Duodenal mucosa (tissue), 2 donors: ENCODE measurements around the gene HGD.

ENCODE experiments used
- H3K27ac ChIP-seq: one replicate; pipeline ENCODE4 v1.7.0; 2013; ENCODE audit warnings: low read depth, low read length
- H3K27me3 ChIP-seq, 2 donors: one replicate each; pipeline ENCODE4 v1.7.0; 2013; ENCODE audit warnings: low read length in 2 of 2, control low read depth in 1 of 2; ENCODE audit not compliant: insufficient read depth in 2 of 2, control insufficient read depth in 1 of 2
- H3K36me3 ChIP-seq, 2 donors: one replicate each; pipeline ENCODE4 v1.7.0; 2013; ENCODE audit warnings: low read length in 2 of 2, control low read depth in 1 of 2; ENCODE audit not compliant: insufficient read depth in 2 of 2, control insufficient read depth in 1 of 2
- H3K4me1 ChIP-seq, 2 donors: one replicate each; pipeline ENCODE4 v1.7.0; 2013; ENCODE audit warnings: low read length in 2 of 2, control low read depth in 1 of 2; ENCODE audit not compliant: insufficient read depth in 2 of 2, control insufficient read depth in 1 of 2
- H3K4me3 ChIP-seq, 2 donors: one replicate each; pipeline ENCODE4 v1.7.0; 2013; ENCODE audit warnings: low read length in 2 of 2, low read depth in 1 of 2
- H3K9ac ChIP-seq, 2 donors: one replicate each; pipeline ENCODE4 v1.7.0; 2013; ENCODE audit warnings: low read length in 2 of 2, low read depth in 1 of 2
- H3K9me3 ChIP-seq, 2 donors: one replicate each; pipeline ENCODE4 v1.7.0; 2013; ENCODE audit warnings: low read length in 2 of 2, control low read depth in 1 of 2; ENCODE audit not compliant: control insufficient read depth in 1 of 2

The HGD gene

DNA sequence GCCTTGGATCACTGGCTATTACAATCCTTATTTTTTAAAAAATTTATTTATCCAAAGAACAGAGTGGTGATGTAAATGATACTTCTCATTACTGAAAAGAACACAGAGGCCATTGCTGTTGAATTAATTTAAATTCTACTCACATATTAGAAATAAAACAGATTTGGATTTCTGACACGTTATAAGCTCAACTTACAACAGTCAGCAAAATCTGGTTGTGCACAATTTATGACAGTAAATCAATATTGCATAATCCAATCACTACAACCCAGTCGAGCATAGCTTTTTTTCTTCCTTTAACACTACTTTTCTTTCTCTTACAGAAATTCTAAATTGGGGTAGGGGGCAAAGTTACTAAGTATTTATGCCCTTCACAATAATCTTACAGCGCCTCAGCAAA is 17.3 kb upstream of the HGD start:
- no peak overlapping the region for H3K9ac ChIP-seq
- no peaks in the 10 kb centered on the region for H3K9me3 ChIP-seq
- H3K4me3 ChIP-seq: no peak overlapping the region
- no peak overlapping the region for H3K27ac ChIP-seq
- H3K36me3 ChIP-seq: peaks cover 3 to 13% of the 10 kb centered on the region in 2 donors
- no peaks in the 10 kb centered on the region for H3K27me3 ChIP-seq
- no peaks in the 10 kb centered on the region for H3K4me1 ChIP-seq

GRCh38 chr3:120693439-120694171 is 11.6 kb upstream of the HGD start:
- Histone ChIP-seq H3K4me1 (peaks cover 0 to 8% of the 10 kb centered on the region in 2 donors), H3K27me3 (no peaks in the 10 kb centered on the region), H3K9me3 (no peaks in the 10 kb centered on the region), H3K4me3 (no peak overlapping the region), H3K9ac (no peak overlapping the region), H3K27ac (no peak overlapping the region), H3K36me3 (peaks cover 0 to 19% of the 10 kb centered on the region in 2 donors)

- Histone ChIP-seq H3K9ac (no peak overlapping the region), H3K27ac (no peak overlapping the region), H3K4me3 (no peak overlapping the region), H3K9me3 (no peaks in the 10 kb centered on the region), H3K4me1 (peaks cover 0 to 8% of the 10 kb centered on the region in 2 donors), H3K27me3 (no peaks in the 10 kb centered on the region), H3K36me3 (peaks cover 0 to 8% of the 10 kb centered on the region in 2 donors)
Observed at GRCh38 chr3:120689395-120689794, 7.4 kb upstream of the HGD start.

DNA sequence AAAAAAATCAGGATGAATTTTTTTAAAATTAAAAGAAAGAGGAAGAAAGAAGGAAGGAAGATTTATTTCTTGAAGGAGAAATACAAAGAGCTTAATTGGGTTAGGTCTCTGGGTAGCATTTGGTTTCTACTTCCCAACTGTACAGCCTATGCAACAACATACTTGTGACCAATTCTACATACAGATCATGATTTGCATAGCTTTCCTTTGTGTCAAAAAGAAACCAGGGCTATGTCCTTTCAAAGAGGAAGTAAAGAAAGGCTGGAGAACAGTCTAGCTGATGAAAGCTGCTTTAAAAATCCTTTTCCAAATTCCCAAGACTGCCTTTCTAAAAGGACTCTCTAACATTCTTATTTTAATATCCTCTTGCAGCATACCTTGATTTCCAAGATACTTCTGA is 6.1 kb upstream of the HGD start:
- Histone ChIP-seq H3K27ac (no peak overlapping the region), H3K4me1 (peaks cover 0 to 11% of the 10 kb centered on the region in 2 donors), H3K36me3 (peaks cover 0 to 8% of the 10 kb centered on the region in 2 donors), H3K9me3 (no peaks in the 10 kb centered on the region), H3K9ac (no peak overlapping the region), H3K4me3 (no peak overlapping the region), H3K27me3 (no peaks in the 10 kb centered on the region)

DNA sequence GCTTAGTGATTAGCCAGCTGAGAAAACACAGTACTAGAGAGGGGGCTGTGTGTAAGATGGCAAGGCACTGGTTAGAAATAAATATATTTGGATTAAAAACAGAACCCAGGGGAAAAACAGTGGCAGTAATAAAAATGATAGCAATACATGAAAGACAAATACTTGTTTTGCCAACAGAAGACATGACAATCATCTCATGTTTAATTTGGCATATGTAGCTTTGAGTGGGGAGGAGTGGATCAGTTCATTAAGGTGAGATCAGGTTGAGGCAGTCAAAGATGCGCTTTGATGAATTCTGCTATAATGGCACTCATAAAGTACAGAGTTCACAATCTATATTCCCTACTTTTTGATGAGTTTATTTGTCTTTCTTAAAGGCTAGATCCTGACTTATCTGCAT is 3.4 kb upstream of the HGD start:
- Histone ChIP-seq H3K27ac (no peak overlapping the region), H3K4me1 (peaks cover 6 to 31% of the 10 kb centered on the region in 2 donors), H3K36me3 (peaks cover 0 to 8% of the 10 kb centered on the region in 2 donors), H3K9ac (no peak overlapping the region), H3K27me3 (no peaks in the 10 kb centered on the region), H3K9me3 (no peaks in the 10 kb centered on the region), H3K4me3 (no peak overlapping the region)

DNA sequence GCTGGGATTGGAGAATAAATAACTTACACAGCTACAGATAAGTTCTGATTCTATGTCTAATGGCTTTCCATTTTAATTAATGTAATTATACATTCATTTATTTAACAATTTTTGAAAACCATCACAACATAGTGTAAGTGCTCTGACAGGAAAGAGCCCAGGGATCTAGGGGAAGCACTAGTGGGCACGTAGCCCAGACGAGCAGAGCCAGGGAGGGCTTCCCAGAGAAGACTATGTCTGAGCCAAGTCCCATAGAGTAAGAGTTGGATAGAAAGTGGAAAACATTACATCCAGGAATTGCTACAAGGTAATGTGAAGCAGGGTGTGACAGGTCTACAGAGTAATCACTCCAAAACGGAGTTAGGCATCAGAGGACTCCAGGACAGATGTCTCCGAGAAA is 2.9 kb upstream of the HGD start:
- Histone ChIP-seq H3K36me3 (peaks cover 0 to 8% of the 10 kb centered on the region in 2 donors), H3K4me3 (no peak overlapping the region), H3K27me3 (no peaks in the 10 kb centered on the region), H3K9me3 (no peaks in the 10 kb centered on the region), H3K9ac (no peak overlapping the region), H3K4me1 (peaks cover 6 to 33% of the 10 kb centered on the region in 2 donors), H3K27ac (no peak overlapping the region)

- Histone ChIP-seq H3K4me3 (no peak overlapping the region), H3K9me3 (no peaks in the 10 kb centered on the region), H3K36me3 (no peaks in the 10 kb centered on the region), H3K27me3 (no peaks in the 10 kb centered on the region), H3K27ac (no peak overlapping the region), H3K9ac (no peak overlapping the region), H3K4me1 (peaks cover 11 to 43% of the 10 kb centered on the region in 2 donors)
Observed at GRCh38 chr3:120683671-120684301, 1.7 kb upstream of the HGD start.

DNA sequence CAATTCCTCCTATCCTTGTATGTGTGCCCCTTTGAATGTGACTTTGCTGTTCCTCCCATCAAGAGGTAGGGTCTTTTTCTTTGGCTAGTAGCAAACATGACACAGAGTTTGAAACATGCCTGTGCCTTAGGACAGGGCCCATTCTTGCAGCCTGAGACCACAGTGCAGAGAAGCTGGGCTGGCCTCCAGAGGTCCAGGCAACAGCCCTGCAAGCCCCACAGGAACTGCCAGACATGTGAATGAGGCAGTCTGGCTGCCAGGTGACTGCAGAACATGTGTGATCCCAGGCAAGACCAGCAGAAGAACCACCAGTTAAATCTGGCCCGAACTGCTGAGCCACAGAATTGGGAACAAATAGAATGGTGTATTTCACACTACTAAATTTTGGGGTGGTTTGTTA is 1.2 kb upstream of the HGD start:
- Histone ChIP-seq H3K4me1 (peaks cover 15 to 48% of the 10 kb centered on the region in 2 donors), H3K27ac (no peak overlapping the region), H3K27me3 (no peaks in the 10 kb centered on the region), H3K36me3 (no peaks in the 10 kb centered on the region), H3K4me3 (no peak overlapping the region), H3K9me3 (no peaks in the 10 kb centered on the region), H3K9ac (no peak overlapping the region)

DNA sequence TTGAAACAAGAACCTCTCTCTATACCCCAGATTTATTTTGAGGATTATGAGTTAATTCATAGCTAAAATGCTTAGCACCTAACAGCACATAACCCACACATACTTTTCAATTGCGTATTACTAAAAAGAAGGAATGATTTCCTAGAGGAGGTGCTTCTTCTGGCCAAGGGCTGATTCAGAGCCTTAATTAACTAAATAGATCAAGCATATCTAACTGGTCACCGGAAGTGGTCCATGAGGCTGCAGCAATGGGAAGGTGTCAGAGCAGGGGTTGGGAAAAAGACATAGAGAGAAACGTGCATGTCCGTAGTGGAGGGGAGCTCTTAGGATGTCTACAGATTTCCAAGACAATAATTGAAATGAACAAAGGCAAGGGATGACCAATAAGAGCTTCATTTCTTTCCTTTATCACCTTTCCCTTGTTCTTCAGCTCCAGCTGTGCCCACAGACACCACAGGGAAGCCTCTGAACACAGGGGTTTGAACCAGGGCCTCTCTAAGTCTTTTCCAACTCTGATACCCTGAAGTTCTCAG is 467 bp downstream of the HGD start:
- Histone ChIP-seq H3K9ac (peak overlapping the region; percentile 58 to 69), H3K4me3 (peak overlapping the region; percentile 57 to 69), H3K9me3 (no peaks in the 10 kb centered on the region), H3K36me3 (no peaks in the 10 kb centered on the region), H3K27me3 (no peaks in the 10 kb centered on the region), H3K27ac (peak overlapping the region; percentile 33), H3K4me1 (peaks cover 20 to 54% of the 10 kb centered on the region in 2 donors)

- peak overlapping the region; percentile 57 to 69 for H3K4me3 ChIP-seq
- no peaks in the 10 kb centered on the region for H3K27me3 ChIP-seq
- peaks cover 20 to 54% of the 10 kb centered on the region in 2 donors for H3K4me1 ChIP-seq
- no peak overlapping the region for H3K27ac ChIP-seq
- H3K36me3 ChIP-seq: no peaks in the 10 kb centered on the region
- H3K9ac ChIP-seq: peak overlapping the region; percentile 15 to 69
- H3K9me3 ChIP-seq: no peaks in the 10 kb centered on the region
Observed at GRCh38 chr3:120681018-120681417, 1.0 kb downstream of the HGD start.
